GM12878 (cell line): Measurements from ENCODE around the gene MRTFB. TPM values are rescaled to one million over a fixed set of nuclear protein-coding genes. Genes with fewer than 3 reads are reported as not detected.

Experiments used
- ATAC-seq: fragments of 200-7000 bp; cut with Tn5 transposase; 3 replicates; pipeline ENCODE4 v1.9.1; 2020; ENCODE audit warnings: mild to moderate bottlenecking, moderate library complexity
- BruUV-seq: library from RNA; stranded (reverse); fragments of 400-500 nt; replicated peaks from 2 replicates; lab custom pipeline; 2021; lab: Mats Ljungman, UMichigan
- CTCF ChIA-PET: fragments of 300-600 bp; sonication (Branson Sonifier 250); formaldehyde crosslinking; extraction: SDS; loops from one replicate; lab custom pipeline; 2021; ENCODE audit warnings: inconsistent platforms; lab: Yijun Ruan, JAX
- POLR2A ChIA-PET: fragments of 350-600 bp; formaldehyde crosslinking; extraction: SDS; loops from one replicate; lab custom pipeline; 2021; ENCODE audit warnings: inconsistent platforms; lab: Charles Lee
- RAD21 ChIA-PET: fragments of 300-600 bp; sonication (Branson Sonifier 250); formaldehyde crosslinking; loops from one replicate; lab custom pipeline; 2023; ENCODE audit warnings: antibody characterized with exemption; ENCODE audit not compliant: unreplicated experiment; lab: Charles Lee
- SMC1A ChIA-PET: fragments of 300-600 bp; sonication (Branson Sonifier 250); formaldehyde crosslinking; loops from one replicate; lab custom pipeline; 2023; ENCODE audit not compliant: unreplicated experiment, uncharacterized antibody; lab: Charles Lee
- DNase-seq: peaks from one replicate; pipeline ENCODE4 v3.0.0-alpha.2; 2011; ENCODE audit warnings: low read depth, low spot score
- FAIRE-seq: peaks from 3 replicates; lab custom pipeline; 2011; peaks lifted over from hg19 to GRCh38; lab: Jason Lieb, UNC
- H2AFZ ChIP-seq: 2 replicates; pipeline ENCODE4 v1.6.0; 2011; ENCODE audit warnings: low read depth, low read length, control low read depth; ENCODE audit not compliant: control insufficient read depth
- H3K27ac ChIP-seq: 2 replicates; pipeline ENCODE4 v1.5.1; 2011; ENCODE audit warnings: control low read depth; ENCODE audit not compliant: control insufficient read depth, insufficient read depth
- H3K27me3 ChIP-seq, 2 experiments: replicated peaks in 1 of 2; 2 replicates each; pipeline versions ENCODE4 v1.6.0 to v1.6.1; 2011; ENCODE audit warnings: low read length in 1 of 2; ENCODE audit not compliant: control insufficient read depth in 2 of 2, insufficient read depth in 2 of 2
- H3K36me3 ChIP-seq, 2 experiments: 2 replicates each; pipeline ENCODE4 v1.5.1; 2011; ENCODE audit warnings: low read length in 1 of 2; ENCODE audit not compliant: control insufficient read depth in 2 of 2, insufficient read depth in 2 of 2
- H3K4me1 ChIP-seq: 2 replicates; pipeline ENCODE4 v1.6.1; 2011; ENCODE audit warnings: mild to moderate bottlenecking, low read length, moderate library complexity, mixed read lengths; ENCODE audit not compliant: control insufficient read depth, insufficient read depth
- H3K4me2 ChIP-seq: 2 replicates; pipeline ENCODE4 v1.6.0; 2011; ENCODE audit warnings: control low read depth; ENCODE audit not compliant: control insufficient read depth, insufficient read depth
- H3K4me3 ChIP-seq: fragments of 200-600 bp; sonication (generic); 2 replicates; pipeline ENCODE4 v1.5.1; 2016
- H3K79me2 ChIP-seq: 2 replicates; pipeline ENCODE4 v1.6.0; 2011; ENCODE audit warnings: low read length; ENCODE audit not compliant: control insufficient read depth, insufficient read depth
- H3K9ac ChIP-seq: 2 replicates; pipeline ENCODE4 v1.8.0; 2011; ENCODE audit warnings: low read length, control low read depth, mixed read lengths; ENCODE audit not compliant: control insufficient read depth, insufficient read depth
- H3K9me3 ChIP-seq: replicated peaks from 3 replicates; pipeline ENCODE4 v1.5.1; 2011; ENCODE audit warnings: mild to moderate bottlenecking, low read length; ENCODE audit not compliant: control insufficient read depth, insufficient read depth
- H4K20me1 ChIP-seq: 2 replicates; pipeline ENCODE4 v1.6.0; 2011; ENCODE audit not compliant: control insufficient read depth, insufficient read depth
- ASH2L ChIP-seq: fragments of 300-600, 200-600 bp; sonication (generic); IDR thresholded peaks from 2 replicates; pipeline ENCODE4 v1.6.1; 2017; ENCODE audit warnings: low read depth, mild to moderate bottlenecking, borderline replicate concordance
- CBFB ChIP-seq: IDR thresholded peaks from 2 replicates; pipeline ENCODE4 v1.6.1; 2016; ENCODE audit warnings: antibody characterized with exemption, low read depth
- EP300 ChIP-seq, 2 experiments: fragments of 150-350 bp in 1 of 2; IDR thresholded peaks; 2 replicates each; pipeline ENCODE4 v1.6.1; 2011 to 2012; ENCODE audit warnings: low read depth in 2 of 2, low read length in 2 of 2, borderline replicate concordance in 1 of 2, improper control_type of control experiment in 1 of 2, inconsistent platforms in 1 of 2; ENCODE audit not compliant: control insufficient read depth in 1 of 2
- FOXK2 ChIP-seq: fragments of 450-650 bp; IDR thresholded peaks from 2 replicates; pipeline ENCODE4 v1.6.1; 2017; ENCODE audit warnings: mild to moderate bottlenecking, moderate library complexity
- HDAC6 ChIP-seq: fragments of 200-600 bp; sonication (generic); IDR thresholded peaks from one replicate; pipeline ENCODE4 v1.8.0; 2017; ENCODE audit warnings: antibody characterized with exemption; ENCODE audit not compliant: unreplicated experiment
- JUNB ChIP-seq: IDR thresholded peaks from 2 replicates; pipeline ENCODE4 v1.6.1; 2016; ENCODE audit warnings: antibody characterized with exemption, mild to moderate bottlenecking
- JUND ChIP-seq: IDR thresholded peaks from 2 replicates; pipeline ENCODE4 v1.6.1; 2012; ENCODE audit warnings: low read depth, mild to moderate bottlenecking, low read length, improper control_type of control experiment, moderate library complexity
- NFXL1 ChIP-seq: fragments of 450-650 bp; IDR thresholded peaks from 2 replicates; pipeline ENCODE4 v1.6.1; 2017; ENCODE audit warnings: antibody characterized with exemption, mild to moderate bottlenecking, borderline replicate concordance
- RELA ChIP-seq: fragments of 450-650 bp; IDR thresholded peaks from 2 replicates; pipeline ENCODE4 v1.8.0; 2014; ENCODE audit warnings: borderline replicate concordance; ENCODE audit not compliant: partially characterized antibody
- SMAD1 ChIP-seq: fragments of 450-650 bp; IDR thresholded peaks from 2 replicates; pipeline ENCODE4 v1.6.1; 2018; ENCODE audit warnings: mild to moderate bottlenecking, low read depth; ENCODE audit not compliant: partially characterized antibody
- WRNIP1 ChIP-seq: IDR thresholded peaks from 2 replicates; pipeline ENCODE4 v1.6.1; 2011; ENCODE audit warnings: low read depth, low read length, improper control_type of control experiment, borderline replicate concordance
- ZBTB11 ChIP-seq: fragments of 450-650 bp; formaldehyde crosslinking; IDR thresholded peaks from 2 replicates; pipeline ENCODE4 v1.5.0; 2022; ENCODE audit warnings: mild to moderate bottlenecking, missing genetic modification characterization
- WGBS: methylation state at CpG from one replicate; pipeline ENCODE4 v1.1.6; 2016; ENCODE audit warnings: low lambda C conversion rate; ENCODE audit not compliant: insufficient replicate concordance, insufficient coverage; ENCODE audit errors: missing lambda C conversion rate; 5-methylcytosine and 5-hydroxymethylcytosine counted together
- in situ Hi-C: fragments of 300-500 bp; cut with MboI; formaldehyde crosslinking; loops from 9 replicates; pipeline ENCODE4 v1.14.3; 2018; ENCODE audit warnings: mixed read lengths
- intact Hi-C: fragments of 100-400 bp; cut with micrococcal nuclease; formaldehyde crosslinking; loops from one replicate; pipeline ENCODE4 v1.14.2; 2022; ENCODE audit not compliant: unreplicated experiment
- polyA plus RNA-seq, 11 experiments: library from polyadenylated mRNA; depleted of rRNA in 4 of 11; unstranded in 6 of 11; stranded (reverse) in 5 of 11; fragments of >200 nt; fragmentation: Nextera tagmentation in 4 of 11; fragmentation: Illumina TruSeq in 1 of 11; extraction: Ambion mirVana in 4 of 11; extraction: Trizol in 1 of 11; gene quantifications; 1 replicate in 1 of 11; 2 replicates in 10 of 11; pipeline versions ENCODE4 v1.2.1 to v1.2.3, GENCODE V29; 2011 to 2016; ENCODE audit warnings: inconsistent platforms in 2 of 11, missing spikeins in 2 of 11, low read depth in 1 of 11
- total RNA-seq, 4 experiments: library from RNA; depleted of rRNA in 3 of 4; stranded (reverse); fragments of >200 nt in 3 of 4; fragmentation: Illumina TruSeq in 1 of 4; extraction: Trizol in 1 of 4; gene quantifications; 2 replicates each; pipeline versions ENCODE4 v1.2.1 to v1.2.3, GENCODE V29; 2013 to 2021
- TF ChIP-seq, protein P1 (sequence below): IDR thresholded peaks from 2 replicates; pipeline ENCODE4 v1.6.1; 2011; ENCODE audit warnings: borderline replicate concordance, low read depth, mild to moderate bottlenecking, moderate library complexity, low read length; ENCODE audit not compliant: insufficient read depth, poor library complexity, severe bottlenecking
- TF ChIP-seq, protein P2 (sequence below): fragments of 450-650 bp; IDR thresholded peaks from 2 replicates; pipeline ENCODE4 v1.6.1; 2017; ENCODE audit warnings: mild to moderate bottlenecking
- TF ChIP-seq, protein P3 (sequence below): IDR thresholded peaks from 2 replicates; pipeline ENCODE4 v1.6.1; 2011; ENCODE audit warnings: low read depth, mild to moderate bottlenecking, low read length, moderate library complexity, borderline replicate concordance; ENCODE audit errors: extremely low read depth

MRTFB gene
- total and polyA plus RNA-seq, 10 of the 15 experiments (the other 5 are each of a cell fraction or from before 2014, with no cell fraction given): 2.1 to 14.3 (median 8.0) TPM

- peak; percentile 71; the same call in 2 of the 3 replicates for ATAC-seq
- POLR2A ChIA-PET: interaction anchor here (1.2 kb wide), 1 partner anchor 30 kb away, joined by 3 read pairs; no protein-coding TSS in a partner anchor
- TF ChIP-seq JUND: no peak
- no peak for TF ChIP-seq RELA
- no peak for TF ChIP-seq WRNIP1
- TF ChIP-seq, protein P1, sequence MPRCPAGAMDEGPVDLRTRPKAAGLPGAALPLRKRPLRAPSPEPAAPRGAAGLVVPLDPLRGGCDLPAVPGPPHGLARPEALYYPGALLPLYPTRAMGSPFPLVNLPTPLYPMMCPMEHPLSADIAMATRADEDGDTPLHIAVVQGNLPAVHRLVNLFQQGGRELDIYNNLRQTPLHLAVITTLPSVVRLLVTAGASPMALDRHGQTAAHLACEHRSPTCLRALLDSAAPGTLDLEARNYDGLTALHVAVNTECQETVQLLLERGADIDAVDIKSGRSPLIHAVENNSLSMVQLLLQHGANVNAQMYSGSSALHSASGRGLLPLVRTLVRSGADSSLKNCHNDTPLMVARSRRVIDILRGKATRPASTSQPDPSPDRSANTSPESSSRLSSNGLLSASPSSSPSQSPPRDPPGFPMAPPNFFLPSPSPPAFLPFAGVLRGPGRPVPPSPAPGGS: no peak
- TF ChIP-seq EP300 (IDR thresholded peaks at IDR 0.05; ENCODE audit: borderline replicate concordance in 1 of 2, control insufficient read depth in 1 of 2, low read depth in 2 of 2, low read length in 2 of 2): no peak
- no peak for TF ChIP-seq FOXK2
- no peak for TF ChIP-seq ZBTB11 (CRISPR knock-in tag)
- TF ChIP-seq, protein P2, sequence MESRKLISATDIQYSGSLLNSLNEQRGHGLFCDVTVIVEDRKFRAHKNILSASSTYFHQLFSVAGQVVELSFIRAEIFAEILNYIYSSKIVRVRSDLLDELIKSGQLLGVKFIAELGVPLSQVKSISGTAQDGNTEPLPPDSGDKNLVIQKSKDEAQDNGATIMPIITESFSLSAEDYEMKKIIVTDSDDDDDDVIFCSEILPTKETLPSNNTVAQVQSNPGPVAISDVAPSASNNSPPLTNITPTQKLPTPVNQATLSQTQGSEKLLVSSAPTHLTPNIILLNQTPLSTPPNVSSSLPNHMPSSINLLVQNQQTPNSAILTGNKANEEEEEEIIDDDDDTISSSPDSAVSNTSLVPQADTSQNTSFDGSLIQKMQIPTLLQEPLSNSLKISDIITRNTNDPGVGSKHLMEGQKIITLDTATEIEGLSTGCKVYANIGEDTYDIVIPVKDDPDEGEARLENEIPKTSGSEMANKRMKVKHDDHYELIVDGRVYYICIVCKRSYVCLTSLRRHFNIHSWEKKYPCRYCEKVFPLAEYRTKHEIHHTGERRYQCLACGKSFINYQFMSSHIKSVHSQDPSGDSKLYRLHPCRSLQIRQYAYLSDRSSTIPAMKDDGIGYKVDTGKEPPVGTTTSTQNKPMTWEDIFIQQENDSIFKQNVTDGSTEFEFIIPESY: no peak
- no peak for TF ChIP-seq HDAC6
- no peak for TF ChIP-seq JUNB
- 0 out of 2 replicates have a peak, but pooled peaks have one; percentile 3 for TF ChIP-seq ASH2L
- TF ChIP-seq, protein P3, sequence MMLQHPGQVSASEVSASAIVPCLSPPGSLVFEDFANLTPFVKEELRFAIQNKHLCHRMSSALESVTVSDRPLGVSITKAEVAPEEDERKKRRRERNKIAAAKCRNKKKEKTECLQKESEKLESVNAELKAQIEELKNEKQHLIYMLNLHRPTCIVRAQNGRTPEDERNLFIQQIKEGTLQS: no peak
- TF ChIP-seq NFXL1: no peak
- TF ChIP-seq CBFB: no peak
- no peak for TF ChIP-seq SMAD1
Measured at GRCh38 chr16:14071576-14072271, 605 bp downstream of the MRTFB start.

More at GRCh38 chr16:14071576-14072271, 605 bp downstream of the MRTFB start:
- intact Hi-C loops (loop anchor here (2.0 to 5.0 kb wide), 5 partner anchors 51 to 213 kb away; no protein-coding TSS in a partner anchor), in situ Hi-C loops (no loop called here)
- Histone ChIP-seq H3K9ac (peak overlapping the region; percentile 88), H3K4me2 (peak overlapping the region; percentile 90), H3K4me3 (peak overlapping the region; percentile 98), H3K79me2 (peaks cover 7% of the 10 kb centered on the region), H3K4me1 (peaks cover 2% of the 10 kb centered on the region; the same call in 1 of the 2 replicates), H3K27ac (peak overlapping the region; percentile 64), H3K36me3 (no peaks in the 10 kb centered on the region), H3K27me3 (no peaks in the 10 kb centered on the region), H3K9me3 (no peaks in the 10 kb centered on the region), H2AFZ (peak overlapping the region; percentile 99), H4K20me1 (no peaks in the 10 kb centered on the region)
- DNase-seq (no peak), FAIRE-seq (no peak)
- ChIA-PET RAD21 (interaction anchor here (1.6 kb wide), 1 partner anchor 148 kb away, joined by 6 read pairs; no protein-coding TSS in a partner anchor), CTCF (interaction anchor here (1.0 kb wide), 1 partner anchor 148 kb away, joined by 3 read pairs; no protein-coding TSS in a partner anchor), SMC1A (interaction anchor here (1.1 kb wide), 1 partner anchor 148 kb away, joined by 3 read pairs; no protein-coding TSS in a partner anchor)
- WGBS: 2% methylated on average over 29 of the region's 32 CpGs
- BruUV-seq: no TSS peak
